GM21423 (cell line): ENCODE data around the gene SOX5.

ENCODE experiments used
- ATAC-seq: cut with Tn5 transposase; IDR thresholded peaks from one replicate; pipeline ENCODE4 v1.9.1; 2021; ENCODE audit warnings: mild to moderate bottlenecking, moderate library complexity; ENCODE audit not compliant: unreplicated experiment

SOX5 gene

DNA sequence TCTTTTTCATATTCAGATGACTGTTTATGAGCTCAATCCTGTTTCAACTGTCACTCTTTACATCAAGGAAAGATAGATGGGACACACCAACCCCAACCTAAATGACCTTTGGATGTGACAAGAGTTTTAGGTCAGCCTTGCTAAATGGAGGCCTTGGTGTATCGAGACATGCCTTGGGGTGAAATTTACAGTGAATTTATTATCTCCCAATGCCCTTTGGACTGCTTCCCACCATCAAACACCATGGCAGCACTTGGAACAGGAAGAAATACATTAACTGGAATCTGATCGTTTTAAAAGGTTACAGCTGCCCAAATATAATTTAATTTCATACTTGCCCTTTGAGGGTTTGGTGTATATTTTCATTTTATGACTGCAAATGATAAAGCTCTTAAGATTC is 327.6 kb downstream of the SOX5 start:
- ATAC-seq, result no peak

DNA sequence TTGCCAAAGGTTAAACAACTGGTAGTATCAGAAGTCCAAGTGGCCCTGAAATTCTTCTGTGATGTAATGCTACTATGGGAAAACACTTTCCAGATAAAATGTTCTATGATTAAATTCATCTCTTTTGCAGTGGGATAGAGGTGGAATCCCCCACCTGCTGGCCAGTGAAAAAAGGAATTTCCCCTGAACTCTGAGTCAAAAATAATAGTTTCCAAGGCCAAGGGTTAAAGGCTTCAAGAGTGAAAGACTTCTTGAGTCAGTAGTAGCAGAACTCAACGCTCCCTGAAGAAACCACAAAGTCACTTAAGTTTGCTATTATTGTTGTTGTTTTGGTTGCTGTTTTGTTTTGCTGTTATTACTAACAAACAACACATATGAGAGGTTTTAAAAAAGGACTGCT is 330.8 kb downstream of the SOX5 start:
- ATAC-seq, result no peak

DNA sequence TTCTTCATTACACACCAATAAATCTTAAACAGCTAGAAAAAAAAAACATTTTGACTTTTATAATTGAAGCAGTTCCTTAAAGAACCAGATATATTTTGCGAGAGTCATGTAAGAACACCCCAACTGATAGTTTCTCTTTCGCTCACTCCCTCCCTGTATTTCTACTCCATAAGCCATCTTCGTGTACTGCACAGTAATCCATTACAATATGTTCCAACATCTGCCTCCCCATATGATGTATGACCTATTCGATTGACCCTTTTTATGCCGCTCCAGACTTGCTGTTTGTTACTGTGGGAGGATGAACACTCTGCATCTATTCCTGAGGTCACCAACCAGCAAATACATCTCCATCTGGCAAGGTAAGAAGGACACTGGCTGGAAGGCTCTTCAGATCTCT is 331.7 kb downstream of the SOX5 start:
- ATAC-seq, result no peak

DNA sequence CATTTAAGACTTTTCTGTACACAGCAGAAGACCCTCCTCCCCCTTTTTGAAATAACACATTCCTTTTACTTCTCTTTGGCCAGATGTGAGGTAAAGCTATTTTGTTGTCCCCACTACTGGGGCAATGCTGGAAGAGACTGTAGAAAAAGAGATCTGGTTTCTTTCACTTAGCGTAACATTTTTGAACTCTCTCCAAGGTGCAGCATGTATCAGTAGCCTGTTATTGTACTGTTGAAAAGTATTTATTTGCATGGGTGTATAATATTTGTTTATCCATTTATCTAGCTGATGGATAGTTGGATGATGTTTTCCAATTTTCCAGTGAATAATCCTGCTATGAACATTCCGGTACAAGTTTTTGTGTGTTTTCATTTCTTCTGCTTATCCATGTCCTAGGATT is 335.2 kb downstream of the SOX5 start:
- ATAC-seq, result no peak

DNA sequence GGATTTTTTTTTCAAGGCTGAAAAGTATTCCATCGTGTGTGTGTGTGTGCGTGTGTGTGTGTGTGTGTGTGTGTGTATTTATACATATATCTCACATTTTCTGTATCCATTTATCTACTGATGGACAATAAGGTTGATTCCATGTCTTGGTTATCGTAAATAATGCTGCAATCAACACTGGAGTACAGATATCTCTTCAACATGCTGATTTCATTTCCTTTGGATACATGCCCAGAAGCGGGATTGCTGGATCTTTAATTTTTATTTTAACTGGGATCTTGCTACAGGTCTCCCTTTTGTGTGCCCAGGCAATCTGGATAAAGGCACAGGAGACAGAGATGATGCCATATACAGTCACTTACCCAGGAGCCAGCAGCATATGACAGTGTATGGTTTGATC is 338.1 kb downstream of the SOX5 start:
- no peak for ATAC-seq

DNA sequence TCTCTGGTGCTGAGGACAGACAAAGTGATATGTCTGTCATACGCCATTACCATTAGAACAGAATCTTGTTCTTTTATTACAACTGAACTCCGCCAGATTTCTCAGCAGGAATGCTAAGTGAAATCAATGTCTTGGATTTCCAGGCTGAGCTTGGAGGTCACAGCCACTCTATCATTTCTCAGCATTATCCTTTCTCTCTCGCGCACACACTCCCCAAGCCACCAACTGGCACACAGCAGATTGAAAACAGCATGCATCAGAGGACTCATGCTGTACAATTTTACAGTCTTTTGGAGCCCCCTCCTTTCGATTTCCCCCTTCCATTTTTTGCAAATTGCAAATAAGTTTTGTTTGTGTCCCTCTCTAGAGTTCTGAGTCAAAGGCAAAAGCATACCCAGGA is 348.6 kb downstream of the SOX5 start:
- no peak for ATAC-seq

DNA sequence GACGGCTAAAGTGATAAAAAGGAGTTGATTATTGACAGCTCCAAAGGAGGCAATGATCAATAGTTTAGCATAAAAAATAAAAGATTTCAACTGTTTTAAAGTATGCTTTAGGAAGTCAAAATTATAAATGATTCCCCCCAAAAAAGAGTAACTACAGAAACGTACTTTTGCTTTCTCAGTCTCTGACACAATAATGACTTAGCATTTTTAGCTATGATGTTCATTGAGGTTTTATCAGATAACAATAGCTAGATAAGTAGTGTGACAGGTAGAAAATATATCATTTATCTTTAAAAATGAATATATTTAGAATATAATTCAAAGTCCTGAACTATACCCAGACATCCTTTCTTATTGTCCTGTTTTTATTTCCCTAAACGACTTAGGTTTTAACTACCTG is 352.9 kb downstream of the SOX5 start:
- ATAC-seq, result no peak

DNA sequence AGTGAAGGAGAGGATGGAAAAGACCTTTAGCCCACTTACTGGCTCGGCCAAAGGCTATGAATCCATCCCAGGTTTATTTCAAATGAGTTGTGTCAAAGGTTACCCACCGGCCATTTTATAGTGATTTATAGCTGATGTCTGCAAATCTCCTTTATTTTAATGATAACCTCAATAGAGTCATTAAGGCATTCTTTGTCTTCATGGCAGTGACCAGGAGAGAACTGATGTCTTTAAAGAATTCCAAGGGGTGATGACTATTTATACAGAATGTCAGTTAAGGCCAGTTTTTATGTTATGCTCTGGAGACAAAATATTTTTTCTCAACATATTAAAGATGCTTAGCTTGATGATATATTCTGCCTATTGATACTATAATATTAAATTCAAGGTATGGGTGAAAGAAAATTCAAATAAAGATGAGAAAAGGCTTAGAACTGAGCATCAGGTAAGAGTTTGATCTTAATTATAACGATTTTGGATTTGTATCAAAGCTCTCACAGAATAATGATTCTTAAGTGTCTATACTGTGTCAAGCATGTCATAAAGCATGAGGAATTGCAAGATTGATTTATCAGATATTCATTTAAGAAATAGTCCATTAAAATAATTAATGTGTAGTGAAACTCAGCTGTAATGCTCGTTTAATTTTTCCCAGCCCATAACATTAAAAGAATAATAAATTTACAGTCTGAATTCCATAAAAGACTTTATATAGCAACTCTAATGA is 361.5 kb downstream of the SOX5 start:
- ATAC-seq, result no peak

DNA sequence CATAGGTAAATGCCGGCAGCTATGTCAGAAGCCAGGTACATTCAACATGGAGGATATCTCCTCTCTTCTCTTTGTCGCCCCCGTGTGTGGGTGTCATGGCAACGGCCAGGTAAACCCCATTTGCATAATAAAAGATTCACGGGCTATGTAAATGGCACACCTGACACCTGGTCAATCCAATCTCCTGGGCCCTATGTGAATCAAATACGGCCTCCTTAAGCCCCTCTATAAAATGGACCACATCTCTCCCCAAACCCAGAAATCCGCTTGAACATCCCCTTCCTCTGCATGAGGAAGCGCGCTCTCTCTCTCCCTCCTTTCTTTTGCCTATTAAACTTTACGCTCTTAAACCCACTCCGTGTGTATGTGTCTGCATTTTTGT is 363.7 kb downstream of the SOX5 start:
- no peak for ATAC-seq

DNA sequence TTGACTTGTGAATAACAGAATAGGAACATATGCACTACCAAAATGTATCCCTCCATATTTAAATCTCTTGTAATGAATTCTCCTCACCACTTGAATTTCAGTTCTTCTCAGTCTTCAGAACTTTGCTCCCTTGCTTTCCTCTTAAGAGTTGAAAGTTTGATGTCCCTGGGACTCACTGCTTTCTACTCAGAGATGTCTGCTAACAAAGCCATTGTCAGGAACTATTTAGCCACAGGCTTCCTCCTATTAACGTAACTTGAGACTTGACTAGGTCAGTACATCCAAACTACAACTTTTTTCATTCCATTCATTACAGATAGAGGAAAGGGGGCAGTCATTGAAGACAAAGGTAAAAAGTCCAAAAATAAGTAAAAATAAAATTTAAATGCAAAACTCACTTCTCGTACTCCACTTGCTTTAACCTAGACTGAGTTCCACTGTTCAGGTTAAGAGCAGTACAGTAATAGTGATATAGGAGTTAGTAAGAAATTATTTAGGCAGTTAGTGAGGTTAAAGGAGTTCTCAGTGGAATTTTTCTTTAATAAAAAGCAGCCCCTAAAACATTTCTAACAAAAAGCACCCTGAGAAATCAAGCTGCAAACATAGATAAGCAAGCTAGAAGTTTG is 364.2 kb downstream of the SOX5 start:
- no peak for ATAC-seq

DNA sequence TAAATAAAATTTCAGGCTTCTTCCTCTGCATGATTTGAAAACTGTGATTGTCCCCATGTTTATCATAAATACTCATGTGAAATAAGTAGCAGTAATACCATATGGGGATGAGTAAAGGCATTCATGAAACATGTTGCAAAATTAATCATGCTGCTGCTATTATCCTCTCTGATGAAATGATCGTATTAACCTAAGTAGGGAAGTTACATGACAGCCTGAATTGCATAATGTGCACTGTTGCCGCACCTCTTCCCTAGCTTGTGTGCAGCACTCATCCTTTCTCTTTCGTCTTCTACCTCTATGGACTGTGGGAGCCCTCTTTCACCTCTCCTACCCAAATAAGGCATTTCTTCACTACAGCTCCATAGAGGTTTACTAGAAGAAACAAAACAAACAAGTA is 367.6 kb downstream of the SOX5 start:
- no peak for ATAC-seq

DNA sequence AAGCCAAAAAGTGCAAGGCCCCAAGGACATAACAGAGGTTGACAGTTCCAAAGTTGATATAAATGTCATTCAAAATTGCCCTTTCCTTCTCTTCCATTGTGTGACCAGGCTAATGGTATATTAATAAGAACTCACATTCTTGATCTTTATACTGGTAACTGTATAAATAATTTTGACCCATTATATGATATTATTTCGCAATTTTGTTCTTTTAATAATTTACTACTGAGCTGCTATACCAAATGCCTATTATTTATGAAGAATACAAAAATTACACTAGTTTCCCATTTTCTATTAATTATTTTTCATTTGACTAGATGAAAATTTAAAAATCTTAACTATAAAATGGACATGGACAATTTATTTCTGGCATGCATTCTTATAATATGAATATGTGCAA is 370.2 kb downstream of the SOX5 start:
- ATAC-seq, result no peak

DNA sequence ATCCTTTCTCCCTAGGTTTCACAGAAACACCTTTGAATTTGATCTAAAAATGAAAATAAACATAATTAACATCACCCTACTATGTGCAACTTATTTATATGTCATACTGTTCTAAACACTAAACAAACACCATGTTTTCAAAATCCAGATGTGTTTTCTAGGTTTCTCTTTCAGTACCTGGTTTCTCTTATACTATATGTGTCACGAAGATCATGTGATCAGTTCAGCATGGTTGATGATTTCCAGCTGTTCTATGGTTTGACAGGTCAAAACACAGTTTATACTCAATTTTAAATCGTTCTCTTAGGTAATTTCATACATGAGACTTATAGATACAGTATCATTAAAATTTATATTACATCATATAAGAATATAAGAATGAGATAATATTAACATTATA is 373.1 kb downstream of the SOX5 start:
- peak; percentile 75 for ATAC-seq

DNA sequence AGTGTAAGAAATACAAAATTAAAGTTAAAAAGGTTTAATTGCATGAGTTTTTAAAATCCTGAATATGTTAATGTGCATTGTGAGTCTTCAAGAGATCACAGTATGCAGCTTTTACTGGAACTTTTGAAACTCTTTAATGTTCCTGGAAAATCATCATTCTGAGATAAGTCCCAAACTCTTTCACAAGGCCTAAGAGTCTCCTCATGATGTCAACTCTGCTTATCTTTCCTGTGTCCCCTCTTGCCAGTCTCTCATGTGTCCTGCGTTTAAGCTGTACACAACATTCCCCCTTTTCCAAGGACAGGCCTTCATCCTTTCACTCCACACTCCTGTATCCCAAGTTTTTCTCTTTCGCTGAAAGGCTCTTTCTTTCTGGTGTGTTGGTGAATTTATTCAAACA is 380.1 kb downstream of the SOX5 start:
- no peak for ATAC-seq

DNA sequence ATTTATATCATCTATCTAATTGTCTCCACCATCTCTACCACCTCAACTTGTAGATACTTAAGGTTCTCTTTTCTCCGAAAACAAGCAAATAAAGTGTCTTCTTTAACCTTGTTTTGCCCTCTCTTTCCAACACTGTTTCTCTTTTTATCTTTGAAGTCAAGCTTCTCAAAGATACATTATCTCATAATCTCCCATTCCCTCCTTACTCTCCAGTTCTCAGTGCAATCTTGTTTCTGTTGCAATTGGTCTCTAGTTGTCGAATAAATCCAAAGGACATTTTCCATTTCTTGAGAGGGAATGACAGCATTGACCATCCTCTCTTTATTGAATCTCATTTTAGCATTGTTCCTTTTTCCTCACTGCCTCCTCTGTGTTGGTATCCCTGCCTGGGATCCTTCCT is 383.3 kb downstream of the SOX5 start:
- ATAC-seq, result no peak

DNA sequence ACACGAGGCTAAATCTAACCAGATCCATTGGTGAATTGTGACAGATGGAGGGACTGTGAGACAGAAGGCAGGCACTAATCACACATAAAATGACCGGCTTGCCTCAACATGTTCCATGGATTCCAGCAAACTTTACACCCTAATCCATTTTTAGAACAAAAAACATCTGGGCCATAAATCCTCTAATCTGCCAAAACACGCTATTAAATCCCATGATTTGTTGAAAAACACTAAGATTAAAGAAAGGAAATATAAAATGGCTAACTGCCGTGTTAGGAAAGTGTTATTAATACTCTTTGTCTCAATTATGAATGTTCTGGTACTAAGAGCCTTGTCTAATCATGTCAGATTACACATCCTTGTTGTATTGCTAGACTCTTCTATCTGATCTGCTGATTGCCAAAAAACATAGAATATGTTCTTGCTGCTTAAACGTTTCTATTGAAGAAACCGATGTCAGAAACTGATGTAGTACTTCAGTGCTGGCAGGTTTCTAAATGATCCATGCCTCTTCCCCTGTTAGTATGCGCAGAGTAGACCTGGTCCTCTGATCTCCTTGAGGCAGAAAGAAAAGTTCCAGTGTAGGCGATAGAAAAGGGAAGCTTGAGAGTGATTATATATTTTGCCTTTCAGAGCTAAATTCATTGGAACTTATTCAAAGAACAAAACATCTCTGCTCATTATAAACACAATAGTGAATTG is 384.9 kb downstream of the SOX5 start:
- ATAC-seq, result no peak

DNA sequence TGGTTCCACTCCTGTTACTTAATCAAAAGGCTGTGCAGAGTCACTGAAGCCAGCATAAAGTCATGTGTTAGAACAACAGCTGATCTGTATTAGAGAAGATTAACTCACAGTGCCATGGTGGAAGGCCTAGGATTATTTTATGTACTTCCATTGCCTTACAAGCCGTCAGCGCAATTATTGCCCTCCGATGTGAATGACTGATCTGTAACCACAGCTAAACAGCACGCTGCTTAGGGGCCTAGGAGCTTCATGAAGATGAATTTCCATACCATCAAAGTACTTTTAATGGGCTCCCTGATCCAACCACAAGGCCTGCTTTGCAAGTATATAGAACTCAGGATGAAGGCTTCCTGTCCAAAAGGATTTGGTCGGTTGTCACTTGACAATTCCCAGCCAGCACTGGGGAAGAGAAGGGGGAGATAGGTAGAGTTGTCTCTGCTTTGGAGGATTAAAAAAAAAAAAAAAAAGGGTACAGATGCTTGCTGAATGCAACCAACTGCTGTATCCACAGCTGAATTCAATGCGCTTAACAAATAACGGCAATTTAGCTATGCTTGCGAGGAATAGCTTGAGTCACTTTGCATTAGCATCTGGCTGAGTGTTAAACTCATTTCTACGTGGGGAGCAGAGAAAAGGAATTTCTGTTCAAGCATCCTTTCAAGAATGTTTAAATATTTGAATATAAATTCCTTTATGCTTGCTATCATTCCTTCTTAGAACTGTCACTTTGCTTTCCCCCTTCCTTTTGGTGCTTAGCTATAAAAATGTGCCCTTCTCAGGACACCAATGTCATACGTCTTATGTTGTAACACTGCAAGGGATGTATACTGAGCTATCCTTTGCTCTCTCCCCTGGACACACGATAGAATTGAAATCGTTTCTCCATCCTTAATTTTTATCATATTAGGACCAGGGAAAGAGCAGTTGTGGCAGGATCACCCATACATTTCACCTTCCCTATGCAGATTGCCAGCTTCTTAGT is 387.8 kb downstream of the SOX5 start:
- ATAC-seq, result no peak

DNA sequence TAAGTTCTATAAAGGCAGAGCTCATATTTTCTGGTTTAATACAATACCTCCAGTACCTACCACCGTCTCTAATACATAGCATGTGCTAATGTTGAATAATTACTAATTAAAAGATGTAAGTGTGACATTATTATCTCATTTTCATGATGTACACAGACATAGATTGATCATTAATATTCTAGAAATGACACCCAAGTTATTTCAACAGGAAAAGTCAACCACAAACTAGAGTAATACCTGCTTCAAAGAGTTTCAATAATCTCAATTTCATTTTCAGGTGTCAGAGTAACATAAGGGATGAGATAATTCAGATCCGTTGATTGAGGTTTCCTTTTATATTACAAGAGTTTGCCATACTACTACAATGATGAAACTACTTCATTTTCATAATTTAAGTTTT is 388.9 kb downstream of the SOX5 start:
- ATAC-seq, result peak; percentile 89

DNA sequence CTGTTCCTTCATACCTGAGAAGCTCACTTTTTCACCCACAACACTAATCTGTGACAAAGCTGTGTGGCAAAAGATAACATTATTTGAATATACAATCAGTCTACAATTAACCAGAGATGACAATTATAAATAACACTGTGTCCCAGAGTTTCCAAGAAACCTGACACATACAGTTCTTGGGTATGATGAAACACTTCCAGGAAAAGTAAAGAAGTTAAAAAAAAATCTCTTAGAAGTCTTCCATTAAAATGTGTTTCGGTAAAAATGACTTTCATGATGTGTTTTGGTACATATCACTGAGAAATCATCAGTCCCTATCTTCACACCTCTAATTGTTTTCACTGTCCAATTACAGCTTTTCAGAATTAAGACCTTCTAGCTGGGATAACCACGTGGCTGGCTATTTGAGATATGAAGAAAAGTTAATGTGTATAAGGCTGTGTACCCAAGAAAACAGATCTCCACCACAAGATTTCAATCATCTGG is 390.2 kb downstream of the SOX5 start:
- no peak for ATAC-seq

DNA sequence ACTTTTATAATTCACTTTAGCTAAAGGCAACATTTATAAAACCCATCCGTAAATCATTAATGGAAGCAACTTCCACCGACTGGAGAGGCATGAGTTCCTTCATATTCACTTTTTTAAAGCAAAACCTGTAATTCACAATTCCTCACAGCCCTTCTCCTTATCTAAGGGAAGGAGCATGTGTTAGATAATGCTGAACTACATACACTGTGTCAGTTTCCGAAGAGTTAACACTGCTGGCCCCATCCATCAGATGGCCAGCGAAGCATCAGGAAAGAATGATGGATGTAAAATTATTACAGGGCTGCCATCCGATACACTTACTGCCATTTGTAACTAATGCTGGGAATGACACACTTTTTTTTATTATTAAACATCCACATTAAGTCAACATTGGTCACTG is 392.8 kb downstream of the SOX5 start:
- no peak for ATAC-seq

DNA sequence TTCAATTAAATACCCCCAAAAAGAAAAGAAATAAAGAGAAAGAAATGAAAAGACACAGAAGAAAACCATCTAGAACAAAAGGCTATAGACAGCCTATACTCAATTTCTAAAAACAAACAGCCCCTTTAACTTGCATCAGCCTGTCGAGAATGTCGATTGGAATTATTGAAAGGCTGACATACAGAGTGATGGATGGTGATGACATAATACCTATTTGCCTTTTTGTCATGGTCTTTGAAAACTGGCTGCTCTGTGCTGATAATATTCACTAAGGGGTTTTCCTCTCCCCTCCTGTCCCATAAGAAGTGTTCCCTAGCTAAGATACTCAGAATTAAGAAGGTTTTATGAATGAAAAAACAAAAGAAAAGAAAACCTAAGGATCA is 393.7 kb downstream of the SOX5 start:
- no peak for ATAC-seq
